Measurements from ENCODE around the gene JSRP1. TPM values are rescaled to one million over a fixed set of nuclear protein-coding genes. Genes with fewer than 3 reads are reported as not detected.

JSRP1 gene
- total and polyA plus RNA-seq, 10 of the 15 experiments (the other 5 are each of a cell fraction or from before 2014, with no cell fraction given) = 0.41 to 0.91 (median 0.49) TPM; not detected in 7

GRCh38 chr19:2207991-2208860 is 48.0 kb downstream of the JSRP1 start:
- Histone ChIP-seq H3K79me2 (ENCODE audit: control insufficient read depth, insufficient read depth, low read length) (no peaks in the 10 kb centered on the region), H3K9ac (ENCODE audit: control insufficient read depth, insufficient read depth, low read length) (no peak overlapping the region), H2AFZ (ENCODE audit: control insufficient read depth, low read depth, low read length) (no peak overlapping the region), H4K20me1 (ENCODE audit: control insufficient read depth, insufficient read depth) (no peaks in the 10 kb centered on the region), H3K27ac (ENCODE audit: control insufficient read depth, insufficient read depth) (no peak overlapping the region), H3K4me3 (no peak overlapping the region), H3K9me3 (replicated peaks; ENCODE audit: control insufficient read depth, insufficient read depth, low read length) (no peaks in the 10 kb centered on the region), H3K36me3 (ENCODE audit: control insufficient read depth in 2 of 2, insufficient read depth in 2 of 2, low read length in 1 of 2) (peaks cover 25 to 63% of the 10 kb centered on the region in 2 experiments; a peak in 3 of 4 replicates), H3K27me3 (replicated peaks in 1 of 2; ENCODE audit: control insufficient read depth in 2 of 2, insufficient read depth in 2 of 2, low read length in 1 of 2) (no peaks in the 10 kb centered on the region), H3K4me2 (ENCODE audit: control insufficient read depth, insufficient read depth) (no peak overlapping the region), H3K4me1 (ENCODE audit: control insufficient read depth, insufficient read depth, low read length) (no peaks in the 10 kb centered on the region)
- FAIRE-seq = no peak
- RAD21 ChIA-PET (ENCODE audit: unreplicated experiment) = interaction anchor here (0.6 kb wide), 1 partner anchor 56 kb away, joined by 5 read pairs; no protein-coding TSS in a partner anchor
- CTCF ChIA-PET = no interaction called here
- 78% methylated on average over 30 of the region's 36 CpGs for WGBS (ENCODE audit: insufficient coverage, insufficient replicate concordance, low lambda C conversion rate, missing lambda C conversion rate)
- POLR2A ChIA-PET = interaction anchor here (0.5 kb wide), 1 partner anchor 51 kb away, joined by 4 read pairs; no protein-coding TSS in a partner anchor
- TF ChIP-seq POLR2AphosphoS2 (IDR thresholded peaks at IDR 0.05; ENCODE audit: low read depth, low read length) (no peak), POLR2A (IDR thresholded peaks at IDR 0.05; ENCODE audit: low read depth, low read length) (peak; percentile 29; the same call in 1 of the 2 replicates), CTCF (IDR thresholded peaks at IDR 0.05 in 2 of 3, conservative IDR thresholded peaks at IDR 0.05 in 1 of 3; ENCODE audit: control insufficient read depth in 2 of 3, extremely low read depth in 1 of 3, insufficient read depth in 1 of 3, low read depth in 3 of 3, low read length in 3 of 3) (peak in 2 of 3 experiments; percentile 24 to 26; a peak in 2 of 6 replicates), RAD21 (IDR thresholded peaks at IDR 0.05; ENCODE audit: insufficient read depth, low read depth, low read length) (0 out of 2 replicates have a peak, but pooled peaks have one; percentile 22), NFYA (IDR thresholded peaks at IDR 0.05; ENCODE audit: borderline replicate concordance, low read depth, low read length) (no peak)
- in situ Hi-C loops (cut with MboI) (no loop called here), intact Hi-C loops (cut with micrococcal nuclease; ENCODE audit: unreplicated experiment) (no loop called here)
- no peak for DNase-seq (ENCODE audit: low read depth, low spot score)
- peak; percentile 53 for ATAC-seq
- no TSS peak for BruUV-seq (replicated peaks)
- SMC1A ChIA-PET (ENCODE audit: uncharacterized antibody, unreplicated experiment) = no interaction called here

Measured in GM12878 (cell line).